GM21717 (cell line): ENCODE results near the gene NXPE4.

Source experiments
- ATAC-seq: cut with Tn5 transposase; IDR thresholded peaks from one replicate; pipeline ENCODE4 v1.9.1; 2021; ENCODE audit warnings: mild to moderate bottlenecking, moderate library complexity; ENCODE audit not compliant: unreplicated experiment

The NXPE4 gene

DNA sequence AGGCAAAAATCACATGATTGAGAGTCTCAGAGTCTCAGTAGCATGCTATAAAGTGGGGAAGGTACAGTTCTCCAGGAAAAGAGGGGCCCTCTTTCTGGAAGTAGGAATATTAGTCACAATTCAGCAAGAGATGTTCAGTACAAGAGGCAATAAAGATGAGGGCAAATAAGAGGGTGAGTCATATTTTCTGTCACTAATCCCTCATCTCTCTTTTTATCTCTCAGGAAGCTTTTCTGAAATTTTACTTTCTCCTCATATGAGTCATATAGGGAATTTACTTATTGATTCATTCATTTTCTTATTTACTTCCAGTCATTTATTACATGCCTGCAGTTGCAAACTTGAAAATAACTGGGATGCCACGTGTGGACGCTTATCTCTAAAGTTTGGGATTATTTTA is 32.5 kb downstream of the NXPE4 start:
- ATAC-seq, result no peak

- no peak for ATAC-seq
Observed at GRCh38 chr11:114562166-114562916, 33.2 kb downstream of the NXPE4 start.

- no peak for ATAC-seq
Observed at GRCh38 chr11:114559425-114560310, 35.9 kb downstream of the NXPE4 start, which contains the start of gene NXPE1. Gene NXPE1 (minus strand): TSS chr11:114559881. CDS start chr11:114551201, 8,680 bp downstream.

GRCh38 chr11:114556135-114556534 is 39.5 kb downstream of the NXPE4 start:
- no peak for ATAC-seq

DNA sequence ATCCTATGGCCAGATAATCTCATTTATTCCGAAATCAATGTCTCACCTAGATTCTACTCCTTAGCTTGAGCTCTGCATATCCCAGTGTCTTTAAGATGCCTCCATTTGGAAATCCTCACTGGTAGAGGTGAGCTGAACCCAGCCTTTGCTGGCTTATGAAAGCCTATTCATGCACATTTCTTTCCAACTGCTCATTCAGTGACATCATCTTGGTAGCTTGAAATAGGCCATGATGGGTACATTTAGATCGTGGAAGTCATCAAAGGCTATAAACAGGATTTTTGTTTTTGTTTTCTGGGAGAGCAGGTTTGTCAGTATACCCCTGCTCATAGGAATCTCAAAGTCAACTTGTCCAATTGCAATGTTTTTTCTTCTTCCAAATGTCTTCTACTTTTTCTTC is 41.9 kb downstream of the NXPE4 start:
- no peak for ATAC-seq

GRCh38 chr11:114551060-114551459 is 44.5 kb downstream of the NXPE4 start:
- no peak for ATAC-seq

- ATAC-seq, result no peak
Observed at GRCh38 chr11:114525682-114526081, 69.9 kb downstream of the NXPE4 start.

- ATAC-seq, result no peak
Observed at GRCh38 chr11:114524122-114524521, 71.5 kb downstream of the NXPE4 start.

DNA sequence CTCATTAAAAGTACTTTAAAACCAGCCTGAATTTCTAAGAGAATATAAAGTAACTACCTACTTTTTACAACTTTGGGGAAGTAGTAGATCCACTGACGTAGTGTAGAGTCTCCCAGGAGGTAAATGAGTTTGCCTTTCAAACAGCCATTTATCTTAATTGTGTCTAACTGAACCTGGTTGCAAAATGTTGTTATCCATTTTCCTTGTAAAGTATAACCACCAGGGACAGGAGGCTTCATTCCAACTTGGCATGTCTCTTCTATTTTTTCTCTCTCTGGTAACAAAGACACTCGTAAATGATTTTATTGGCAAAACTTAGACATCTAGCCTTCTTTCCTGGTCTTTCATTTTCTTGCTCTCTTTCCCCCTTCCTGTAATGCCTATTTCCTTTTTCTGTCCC is 72.8 kb downstream of the NXPE4 start:
- ATAC-seq, result no peak
